WTC11 (cell line): ENCODE results near the gene NAALADL2. TPM values are rescaled to one million over a fixed set of nuclear protein-coding genes. Genes with fewer than 3 reads are reported as not detected.

Experiments
- ATAC-seq: fragments of 200-7000 bp; cut with Tn5 transposase; 2 replicates; pipeline ENCODE4 v1.10.0; 2021; ENCODE audit warnings: mild to moderate bottlenecking, moderate library complexity
- CTCF ChIA-PET: fragments of 300-600 bp; sonication (Branson Sonifier 250); formaldehyde crosslinking; loops from one replicate; lab custom pipeline; 2021; ENCODE audit warnings: antibody characterized with exemption; lab: Charles Lee
- POLR2A ChIA-PET: fragments of 350-600 bp; sonication (Branson Sonifier 250); formaldehyde crosslinking; loops from one replicate; lab custom pipeline; 2021; ENCODE audit warnings: antibody characterized with exemption; lab: Charles Lee
- DNase-seq: peaks from one replicate; pipeline ENCODE4 v3.0.0; 2021; ENCODE audit warnings: low spot score
- H3K27ac Mint-ChIP-seq: 2 replicates; pipeline ENCODE4 v1.8.0; 2021; ENCODE audit warnings: mixed read lengths
- H3K27me3 Mint-ChIP-seq: 2 replicates; pipeline ENCODE4 v1.8.0; 2021; ENCODE audit warnings: low read depth, mild to moderate bottlenecking, moderate library complexity, mixed read lengths
- H3K36me3 Mint-ChIP-seq: 2 replicates; pipeline ENCODE4 v1.8.0; 2021; ENCODE audit warnings: mixed read lengths
- H3K4me1 Mint-ChIP-seq: 2 replicates; pipeline ENCODE4 v1.8.0; 2022; ENCODE audit warnings: mixed read lengths
- H3K4me3 Mint-ChIP-seq: 2 replicates; pipeline ENCODE4 v1.8.0; 2021; ENCODE audit warnings: mild to moderate bottlenecking, moderate library complexity, mixed read lengths
- H3K9me3 Mint-ChIP-seq: 2 replicates; pipeline ENCODE4 v1.8.0; 2021; ENCODE audit warnings: mixed read lengths
- GTF2I ChIP-seq: fragments of 250-450 bp; sonication (Bioruptor Pico); conservative IDR thresholded peaks from 2 replicates; pipeline ENCODE4 v1.4.0; 2021; ENCODE audit warnings: mild to moderate bottlenecking
- IRF2 ChIP-seq: sonication (generic); formaldehyde crosslinking; IDR thresholded peaks from 2 replicates; pipeline ENCODE4 v1.8.0; 2022; ENCODE audit warnings: low read depth, missing genetic modification reagents, borderline replicate concordance
- NR3C1 ChIP-seq: sonication (generic); formaldehyde crosslinking; conservative IDR thresholded peaks from 2 replicates; pipeline ENCODE4 v1.8.1; 2023; ENCODE audit warnings: low read depth, mild to moderate bottlenecking, missing genetic modification reagents
- OVOL2 ChIP-seq: fragments of 250-450 bp; sonication (Bioruptor Pico); IDR thresholded peaks from 2 replicates; pipeline ENCODE4 v1.9.0; 2021; ENCODE audit warnings: mild to moderate bottlenecking, borderline replicate concordance
- ZNF138 ChIP-seq: sonication (generic); formaldehyde crosslinking; conservative IDR thresholded peaks from 2 replicates; pipeline ENCODE4 v1.8.1; 2022; ENCODE audit warnings: mild to moderate bottlenecking, moderate library complexity, missing genetic modification reagents
- total RNA-seq: library from RNA; stranded (reverse); gene quantifications from 3 replicates; pipeline ENCODE4 v1.2.3, GENCODE V29; 2021
- TF ChIP-seq, protein P1 (sequence below): sonication (generic); formaldehyde crosslinking; IDR thresholded peaks from 2 replicates; pipeline ENCODE4 v1.8.0; 2022; ENCODE audit warnings: mild to moderate bottlenecking, missing genetic modification reagents
- TF ChIP-seq, protein P2 (sequence below): sonication (generic); formaldehyde crosslinking; IDR thresholded peaks from 2 replicates; pipeline ENCODE4 v1.8.1; 2023; ENCODE audit warnings: mild to moderate bottlenecking, missing genetic modification reagents
- TF ChIP-seq, protein P3 (sequence below): sonication (generic); formaldehyde crosslinking; IDR thresholded peaks from 2 replicates; pipeline ENCODE4 v1.8.1; 2022; ENCODE audit warnings: low read depth, missing genetic modification reagents, borderline replicate concordance
- TF ChIP-seq, protein P4 (sequence below): sonication (generic); formaldehyde crosslinking; conservative IDR thresholded peaks from 2 replicates; pipeline ENCODE4 v1.8.1; 2022; ENCODE audit warnings: mild to moderate bottlenecking, missing genetic modification reagents
- TF ChIP-seq, protein P5 (sequence below): fragments of 250-450 bp; sonication (Bioruptor Pico); IDR thresholded peaks from 2 replicates; pipeline ENCODE4 v1.9.0; 2021; ENCODE audit warnings: mild to moderate bottlenecking
- TF ChIP-seq, protein P6 (sequence below): sonication (generic); formaldehyde crosslinking; IDR thresholded peaks from 2 replicates; pipeline ENCODE4 v1.8.1; 2022; ENCODE audit warnings: mild to moderate bottlenecking, missing genetic modification reagents, moderate library complexity, borderline replicate concordance
- TF ChIP-seq, protein P7 (sequence below): sonication (generic); formaldehyde crosslinking; IDR thresholded peaks from 2 replicates; pipeline ENCODE4 v1.8.0; 2023; ENCODE audit warnings: missing genetic modification reagents

The NAALADL2 gene
- total RNA-seq, 1 experiment from 2014 or later, result 1.2 TPM

DNA sequence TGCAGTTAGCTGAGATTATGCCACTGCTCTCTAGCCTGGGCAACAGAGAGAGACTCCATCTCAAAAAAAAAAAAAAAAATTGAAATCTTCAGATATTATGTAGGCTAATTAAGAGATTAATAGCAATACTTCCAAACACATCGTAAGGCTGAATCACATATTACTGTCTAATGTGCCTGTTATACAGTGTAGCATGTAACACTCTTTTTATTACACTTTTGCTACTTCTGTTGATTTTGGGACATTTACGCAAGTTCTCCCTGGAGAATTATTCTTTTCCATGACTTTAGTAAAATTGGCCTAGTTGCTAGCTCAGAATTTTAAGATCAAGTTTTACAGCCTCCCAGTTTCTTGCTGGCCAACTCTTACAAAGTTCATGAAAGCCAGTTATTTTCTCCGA is 605.2 kb downstream of the NAALADL2 start:
- POLR2A ChIA-PET, result interaction anchor here (0.7 kb wide), 1 partner anchor 267 kb away, joined by 5 read pairs; no protein-coding TSS in a partner anchor
- no peak for DNase-seq

DNA sequence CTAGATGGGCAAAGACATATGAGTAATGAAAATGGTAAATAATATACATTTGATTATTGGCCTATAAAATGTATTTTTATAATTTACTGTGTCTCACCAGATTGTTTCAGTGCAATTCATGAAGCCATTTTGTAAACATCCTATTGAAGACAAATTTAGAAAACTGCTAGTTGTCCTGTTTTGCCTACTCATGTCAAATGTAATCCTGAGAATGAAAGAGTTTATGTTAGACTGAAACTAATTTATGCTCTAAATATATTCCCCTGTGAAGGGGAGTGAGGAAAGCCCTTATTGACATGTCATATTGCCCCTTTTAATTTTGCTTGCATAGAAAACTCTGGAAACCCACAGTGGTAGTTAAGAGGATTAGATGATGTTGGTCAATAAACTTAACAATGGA is 610.0 kb downstream of the NAALADL2 start:
- POLR2A ChIA-PET, result no interaction called here
- no peak overlapping the region for H3K27ac Mint-ChIP-seq
- H3K36me3 Mint-ChIP-seq, result no peaks in the 10 kb centered on the region
- no peaks in the 10 kb centered on the region for H3K4me1 Mint-ChIP-seq
- ATAC-seq, result no peak
- no peak overlapping the region for H3K4me3 Mint-ChIP-seq
- CTCF ChIA-PET, result no interaction called here
- no peaks in the 10 kb centered on the region for H3K9me3 Mint-ChIP-seq
- no peaks in the 10 kb centered on the region for H3K27me3 Mint-ChIP-seq
- no peak for DNase-seq
- TF ChIP-seq, protein P1, sequence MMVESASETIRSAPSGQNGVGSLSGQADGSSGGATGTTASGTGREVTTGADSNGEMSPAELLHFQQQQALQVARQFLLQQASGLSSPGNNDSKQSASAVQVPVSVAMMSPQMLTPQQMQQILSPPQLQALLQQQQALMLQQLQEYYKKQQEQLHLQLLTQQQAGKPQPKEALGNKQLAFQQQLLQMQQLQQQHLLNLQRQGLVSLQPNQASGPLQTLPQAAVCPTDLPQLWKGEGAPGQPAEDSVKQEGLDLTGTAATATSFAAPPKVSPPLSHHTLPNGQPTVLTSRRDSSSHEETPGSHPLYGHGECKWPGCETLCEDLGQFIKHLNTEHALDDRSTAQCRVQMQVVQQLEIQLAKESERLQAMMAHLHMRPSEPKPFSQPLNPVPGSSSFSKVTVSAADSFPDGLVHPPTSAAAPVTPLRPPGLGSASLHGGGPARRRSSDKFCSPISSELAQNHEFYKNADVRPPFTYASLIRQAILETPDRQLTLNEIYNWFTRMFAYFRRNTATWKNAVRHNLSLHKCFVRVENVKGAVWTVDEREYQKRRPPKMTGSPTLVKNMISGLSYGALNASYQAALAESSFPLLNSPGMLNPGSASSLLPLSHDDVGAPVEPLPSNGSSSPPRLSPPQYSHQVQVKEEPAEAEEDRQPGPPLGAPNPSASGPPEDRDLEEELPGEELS (CRISPR knock-in tag), result no peak
- TF ChIP-seq, protein P2, sequence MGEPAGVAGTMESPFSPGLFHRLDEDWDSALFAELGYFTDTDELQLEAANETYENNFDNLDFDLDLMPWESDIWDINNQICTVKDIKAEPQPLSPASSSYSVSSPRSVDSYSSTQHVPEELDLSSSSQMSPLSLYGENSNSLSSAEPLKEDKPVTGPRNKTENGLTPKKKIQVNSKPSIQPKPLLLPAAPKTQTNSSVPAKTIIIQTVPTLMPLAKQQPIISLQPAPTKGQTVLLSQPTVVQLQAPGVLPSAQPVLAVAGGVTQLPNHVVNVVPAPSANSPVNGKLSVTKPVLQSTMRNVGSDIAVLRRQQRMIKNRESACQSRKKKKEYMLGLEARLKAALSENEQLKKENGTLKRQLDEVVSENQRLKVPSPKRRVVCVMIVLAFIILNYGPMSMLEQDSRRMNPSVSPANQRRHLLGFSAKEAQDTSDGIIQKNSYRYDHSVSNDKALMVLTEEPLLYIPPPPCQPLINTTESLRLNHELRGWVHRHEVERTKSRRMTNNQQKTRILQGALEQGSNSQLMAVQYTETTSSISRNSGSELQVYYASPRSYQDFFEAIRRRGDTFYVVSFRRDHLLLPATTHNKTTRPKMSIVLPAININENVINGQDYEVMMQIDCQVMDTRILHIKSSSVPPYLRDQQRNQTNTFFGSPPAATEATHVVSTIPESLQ (CRISPR knock-in tag), result no peak
- TF ChIP-seq, protein P3, sequence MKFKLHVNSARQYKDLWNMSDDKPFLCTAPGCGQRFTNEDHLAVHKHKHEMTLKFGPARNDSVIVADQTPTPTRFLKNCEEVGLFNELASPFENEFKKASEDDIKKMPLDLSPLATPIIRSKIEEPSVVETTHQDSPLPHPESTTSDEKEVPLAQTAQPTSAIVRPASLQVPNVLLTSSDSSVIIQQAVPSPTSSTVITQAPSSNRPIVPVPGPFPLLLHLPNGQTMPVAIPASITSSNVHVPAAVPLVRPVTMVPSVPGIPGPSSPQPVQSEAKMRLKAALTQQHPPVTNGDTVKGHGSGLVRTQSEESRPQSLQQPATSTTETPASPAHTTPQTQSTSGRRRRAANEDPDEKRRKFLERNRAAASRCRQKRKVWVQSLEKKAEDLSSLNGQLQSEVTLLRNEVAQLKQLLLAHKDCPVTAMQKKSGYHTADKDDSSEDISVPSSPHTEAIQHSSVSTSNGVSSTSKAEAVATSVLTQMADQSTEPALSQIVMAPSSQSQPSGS (CRISPR knock-in tag), result no peak
- TF ChIP-seq, protein P4, sequence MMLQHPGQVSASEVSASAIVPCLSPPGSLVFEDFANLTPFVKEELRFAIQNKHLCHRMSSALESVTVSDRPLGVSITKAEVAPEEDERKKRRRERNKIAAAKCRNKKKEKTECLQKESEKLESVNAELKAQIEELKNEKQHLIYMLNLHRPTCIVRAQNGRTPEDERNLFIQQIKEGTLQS (CRISPR knock-in tag), result no peak
- TF ChIP-seq, protein P5, sequence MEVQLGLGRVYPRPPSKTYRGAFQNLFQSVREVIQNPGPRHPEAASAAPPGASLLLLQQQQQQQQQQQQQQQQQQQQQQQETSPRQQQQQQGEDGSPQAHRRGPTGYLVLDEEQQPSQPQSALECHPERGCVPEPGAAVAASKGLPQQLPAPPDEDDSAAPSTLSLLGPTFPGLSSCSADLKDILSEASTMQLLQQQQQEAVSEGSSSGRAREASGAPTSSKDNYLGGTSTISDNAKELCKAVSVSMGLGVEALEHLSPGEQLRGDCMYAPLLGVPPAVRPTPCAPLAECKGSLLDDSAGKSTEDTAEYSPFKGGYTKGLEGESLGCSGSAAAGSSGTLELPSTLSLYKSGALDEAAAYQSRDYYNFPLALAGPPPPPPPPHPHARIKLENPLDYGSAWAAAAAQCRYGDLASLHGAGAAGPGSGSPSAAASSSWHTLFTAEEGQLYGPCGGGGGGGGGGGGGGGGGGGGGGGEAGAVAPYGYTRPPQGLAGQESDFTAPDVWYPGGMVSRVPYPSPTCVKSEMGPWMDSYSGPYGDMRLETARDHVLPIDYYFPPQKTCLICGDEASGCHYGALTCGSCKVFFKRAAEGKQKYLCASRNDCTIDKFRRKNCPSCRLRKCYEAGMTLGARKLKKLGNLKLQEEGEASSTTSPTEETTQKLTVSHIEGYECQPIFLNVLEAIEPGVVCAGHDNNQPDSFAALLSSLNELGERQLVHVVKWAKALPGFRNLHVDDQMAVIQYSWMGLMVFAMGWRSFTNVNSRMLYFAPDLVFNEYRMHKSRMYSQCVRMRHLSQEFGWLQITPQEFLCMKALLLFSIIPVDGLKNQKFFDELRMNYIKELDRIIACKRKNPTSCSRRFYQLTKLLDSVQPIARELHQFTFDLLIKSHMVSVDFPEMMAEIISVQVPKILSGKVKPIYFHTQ (CRISPR knock-in tag), result no peak
- TF ChIP-seq NR3C1 (CRISPR knock-in tag), result no peak
- TF ChIP-seq GTF2I, result no peak
- no peak for TF ChIP-seq OVOL2
- TF ChIP-seq, protein P6, sequence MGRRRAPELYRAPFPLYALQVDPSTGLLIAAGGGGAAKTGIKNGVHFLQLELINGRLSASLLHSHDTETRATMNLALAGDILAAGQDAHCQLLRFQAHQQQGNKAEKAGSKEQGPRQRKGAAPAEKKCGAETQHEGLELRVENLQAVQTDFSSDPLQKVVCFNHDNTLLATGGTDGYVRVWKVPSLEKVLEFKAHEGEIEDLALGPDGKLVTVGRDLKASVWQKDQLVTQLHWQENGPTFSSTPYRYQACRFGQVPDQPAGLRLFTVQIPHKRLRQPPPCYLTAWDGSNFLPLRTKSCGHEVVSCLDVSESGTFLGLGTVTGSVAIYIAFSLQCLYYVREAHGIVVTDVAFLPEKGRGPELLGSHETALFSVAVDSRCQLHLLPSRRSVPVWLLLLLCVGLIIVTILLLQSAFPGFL, result no peak
- TF ChIP-seq ZNF138 (CRISPR knock-in tag), result no peak
- TF ChIP-seq, protein P7, sequence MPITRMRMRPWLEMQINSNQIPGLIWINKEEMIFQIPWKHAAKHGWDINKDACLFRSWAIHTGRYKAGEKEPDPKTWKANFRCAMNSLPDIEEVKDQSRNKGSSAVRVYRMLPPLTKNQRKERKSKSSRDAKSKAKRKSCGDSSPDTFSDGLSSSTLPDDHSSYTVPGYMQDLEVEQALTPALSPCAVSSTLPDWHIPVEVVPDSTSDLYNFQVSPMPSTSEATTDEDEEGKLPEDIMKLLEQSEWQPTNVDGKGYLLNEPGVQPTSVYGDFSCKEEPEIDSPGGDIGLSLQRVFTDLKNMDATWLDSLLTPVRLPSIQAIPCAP, result no peak

More for the DNA sequence above, 605.2 kb downstream of the NAALADL2 start:
- no peak overlapping the region for H3K27ac Mint-ChIP-seq
- ATAC-seq, result no peak
- no peak for TF ChIP-seq IRF2 (CRISPR knock-in tag)
- TF ChIP-seq, protein P5 (CRISPR knock-in tag), result no peak
- TF ChIP-seq, protein P1 (CRISPR knock-in tag), result no peak
- TF ChIP-seq, protein P7, result no peak
- CTCF ChIA-PET, result no interaction called here
- H3K9me3 Mint-ChIP-seq, result peaks cover 18% of the 10 kb centered on the region
- no peak overlapping the region for H3K4me3 Mint-ChIP-seq
- H3K4me1 Mint-ChIP-seq, result no peaks in the 10 kb centered on the region
- H3K36me3 Mint-ChIP-seq, result peaks cover 15% of the 10 kb centered on the region
- H3K27me3 Mint-ChIP-seq, result no peaks in the 10 kb centered on the region
